Activated naive CD8-positive, alpha-beta T cell treated with anti-CD3 and anti-CD28 coated beads for 36 hours (primary cell): ENCODE data around the gene ARRDC1. TPM values are rescaled to one million over a fixed set of nuclear protein-coding genes. Genes with fewer than 3 reads are reported as not detected.
"Not testable (repeated sequence)": the region's sequence is repeated elsewhere in the genome, so short reads cannot be mapped to it uniquely, and the experiment has no call there.

ENCODE experiments used
- DNase-seq: peaks from one replicate; pipeline ENCODE4 v3.0.0; 2021
- H3K27ac Mint-ChIP-seq: one replicate; pipeline ENCODE4 v1.8.0; 2022; ENCODE audit warnings: mild to moderate bottlenecking, moderate library complexity, mixed read lengths
- H3K27me3 Mint-ChIP-seq: one replicate; pipeline ENCODE4 v1.8.0; 2022; ENCODE audit warnings: mild to moderate bottlenecking, mixed read lengths
- H3K36me3 Mint-ChIP-seq: one replicate; pipeline ENCODE4 v1.8.0; 2021; ENCODE audit warnings: mild to moderate bottlenecking, mixed read lengths
- H3K4me1 Mint-ChIP-seq: one replicate; pipeline ENCODE4 v1.8.0; 2021; ENCODE audit warnings: mixed read lengths
- H3K4me3 Mint-ChIP-seq: one replicate; pipeline ENCODE4 v1.8.0; 2022; ENCODE audit warnings: mild to moderate bottlenecking, moderate library complexity, mixed read lengths
- H3K9me3 Mint-ChIP-seq: one replicate; pipeline ENCODE4 v1.8.0; 2022; ENCODE audit warnings: mixed read lengths
- total RNA-seq, 2 experiments: library from RNA; stranded (reverse); gene quantifications; one replicate each; pipeline ENCODE4 v1.2.3, GENCODE V29; 2021

The ARRDC1 gene
- total RNA-seq, 2 experiments from 2014 or later, result 28.6 to 29.3 TPM

- Mint-ChIP-seq H3K36me3 (peaks cover 14% of the 10 kb centered on the region), H3K27me3 (no peaks in the 10 kb centered on the region), H3K4me3 (no peak overlapping the region), H3K4me1 (peaks cover 25% of the 10 kb centered on the region), H3K9me3 (no peaks in the 10 kb centered on the region), H3K27ac (no peak overlapping the region)
- no peak for DNase-seq
These were observed 9.3 kb downstream of the ARRDC1 start for GRCh38 chr9:137614631-137615386.

- no peak overlapping the region for H3K4me3 Mint-ChIP-seq
- DNase-seq, result no peak
- peaks cover 30% of the 10 kb centered on the region for H3K4me1 Mint-ChIP-seq
- peaks cover 17% of the 10 kb centered on the region for H3K36me3 Mint-ChIP-seq
- no peak overlapping the region for H3K27ac Mint-ChIP-seq
- H3K9me3 Mint-ChIP-seq, result no peaks in the 10 kb centered on the region
- H3K27me3 Mint-ChIP-seq, result no peaks in the 10 kb centered on the region
These were observed 9.9 kb downstream of the ARRDC1 start for GRCh38 chr9:137615387-137615871.

DNA sequence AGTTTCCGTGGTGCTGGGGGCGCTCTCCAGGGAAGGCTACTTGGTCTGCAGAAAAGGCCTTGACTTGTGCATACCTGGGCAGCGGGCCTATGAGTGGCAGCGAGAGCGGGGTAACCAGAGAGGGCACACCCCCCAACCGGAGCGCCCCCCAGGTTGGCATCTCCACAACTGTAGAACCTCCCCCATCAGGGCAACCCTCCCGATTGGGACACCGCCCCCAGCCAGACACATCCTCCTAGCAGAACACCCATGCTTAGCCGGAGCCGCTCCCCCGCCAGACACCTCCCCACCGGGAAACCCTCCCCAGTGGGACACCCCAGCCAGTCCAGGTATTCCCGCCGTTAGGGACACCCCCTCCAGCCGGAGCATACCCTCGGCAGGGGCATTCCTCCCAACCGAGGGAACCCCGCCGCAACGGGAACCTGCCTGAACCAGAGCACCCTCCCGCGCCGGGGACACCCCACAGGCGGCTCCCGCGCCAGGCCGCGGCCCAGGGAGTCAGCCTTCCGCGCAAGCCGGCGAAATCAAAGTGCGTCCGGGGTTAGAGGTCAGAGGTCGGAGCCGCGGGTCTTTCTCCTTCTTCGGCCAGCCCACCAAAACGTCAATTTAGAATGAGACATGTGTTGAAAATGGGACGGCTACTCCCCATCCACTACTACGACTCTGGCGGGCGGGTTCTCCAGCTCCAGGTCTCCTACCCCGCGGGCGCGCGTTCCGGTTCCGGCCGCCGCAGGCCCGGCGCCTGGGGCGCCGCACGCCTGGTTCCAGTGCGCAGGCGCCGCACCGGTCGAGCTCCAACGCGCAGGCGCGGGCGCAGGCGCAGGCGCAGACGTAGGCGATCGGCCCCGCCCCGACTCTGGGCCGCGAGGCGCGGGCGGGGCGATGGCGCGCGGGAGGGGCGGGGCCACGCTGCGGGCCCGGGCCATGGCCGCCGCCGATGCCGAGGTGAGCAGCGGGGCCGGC lies 12.9 kb downstream of the ARRDC1 start, which contains the start of gene EHMT1:
EHMT1 (plus strand) TSS at position 901 of the 963 bp plus-strand sequence; CDS start at position 925, 24 bp downstream.
- Mint-ChIP-seq H3K4me3 (peak within 1 kb of the TSS; percentile 91), H3K27ac (peak within 1 kb of the TSS; percentile 92), H3K9me3 (no peaks in the 10 kb centered on the region), H3K4me1 (peaks cover 33% of the 10 kb centered on the region), H3K36me3 (peaks cover 20% of the 10 kb centered on the region), H3K27me3 (no peaks in the 10 kb centered on the region)
- DNase-seq, result peak; percentile 94

- H3K9me3 Mint-ChIP-seq, result no peaks in the 10 kb centered on the region
- peak overlapping the region; percentile 88 for H3K4me3 Mint-ChIP-seq
- H3K27ac Mint-ChIP-seq, result peak overlapping the region; percentile 80
- peak; percentile 34 for DNase-seq
- no peaks in the 10 kb centered on the region for H3K27me3 Mint-ChIP-seq
- peaks cover 33% of the 10 kb centered on the region for H3K4me1 Mint-ChIP-seq
- peaks cover 30% of the 10 kb centered on the region for H3K36me3 Mint-ChIP-seq
These were observed 14.0 kb downstream of the ARRDC1 start for GRCh38 chr9:137619240-137620047.

GRCh38 chr9:137620048-137620405 lies 14.5 kb downstream of the ARRDC1 start:
- H3K4me1 Mint-ChIP-seq, result peaks cover 33% of the 10 kb centered on the region
- H3K9me3 Mint-ChIP-seq, result no peaks in the 10 kb centered on the region
- H3K36me3 Mint-ChIP-seq, result peaks cover 28% of the 10 kb centered on the region

DNA sequence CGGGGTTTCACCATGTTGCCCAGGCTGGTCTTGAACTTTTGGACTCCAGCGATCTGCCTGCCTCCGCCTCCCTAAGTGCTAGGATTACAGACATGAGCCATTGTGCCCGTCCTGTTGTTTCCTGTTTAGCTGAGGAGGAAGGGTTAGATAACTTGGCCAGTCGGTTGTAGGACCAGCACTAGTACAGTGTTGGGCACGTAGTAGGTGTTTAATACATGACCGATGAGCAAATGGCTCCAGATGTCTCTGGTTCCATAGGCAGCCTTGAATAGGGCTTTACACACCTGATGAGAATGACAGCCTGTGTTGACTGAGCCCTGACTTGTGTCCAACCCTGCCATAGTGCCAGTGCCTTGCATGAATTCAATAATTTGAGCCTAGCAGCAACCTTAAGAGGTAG lies 15.1 kb downstream of the ARRDC1 start:
- H3K4me3 Mint-ChIP-seq, result peak overlapping the region; percentile 33
- DNase-seq, result no peak
- H3K9me3 Mint-ChIP-seq, result no peaks in the 10 kb centered on the region
- H3K36me3 Mint-ChIP-seq, result peaks cover 32% of the 10 kb centered on the region
- H3K4me1 Mint-ChIP-seq, result peaks cover 37% of the 10 kb centered on the region
- H3K27me3 Mint-ChIP-seq, result no peaks in the 10 kb centered on the region
- no peak overlapping the region for H3K27ac Mint-ChIP-seq

More at GRCh38 chr9:137620048-137620405, 14.5 kb downstream of the ARRDC1 start:
- no peak for DNase-seq
- peak overlapping the region; percentile 88 for H3K4me3 Mint-ChIP-seq
- peak overlapping the region; percentile 80 for H3K27ac Mint-ChIP-seq
- no peaks in the 10 kb centered on the region for H3K27me3 Mint-ChIP-seq

DNA sequence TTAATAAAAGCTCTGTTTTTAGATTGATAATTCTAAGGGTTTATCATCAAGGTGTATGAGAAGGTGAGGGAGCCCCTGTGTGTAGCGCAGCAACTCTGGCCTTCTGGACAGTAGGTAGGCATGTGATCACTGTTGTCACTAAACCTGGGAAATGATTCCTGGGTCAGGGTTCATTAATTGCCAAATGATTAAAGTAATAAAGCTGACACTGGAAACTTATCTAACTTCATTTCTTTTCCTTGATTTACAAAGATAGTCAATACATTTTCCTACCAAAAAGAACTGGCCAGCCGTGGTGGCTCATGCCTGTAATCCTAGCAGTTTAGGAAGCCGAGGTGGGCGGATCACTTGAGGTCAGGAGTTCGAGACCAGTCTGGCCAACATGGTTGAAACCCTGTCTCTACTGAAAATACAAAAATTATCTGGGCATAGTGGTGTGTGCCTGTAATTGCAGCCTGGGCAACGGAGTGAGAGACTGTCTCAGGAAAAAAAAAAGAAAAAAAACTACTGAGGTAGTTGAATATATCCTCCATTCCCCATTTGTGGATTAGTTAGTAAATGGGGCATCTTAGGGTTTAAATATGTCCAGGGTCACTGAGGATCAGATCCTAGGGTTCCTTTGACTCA lies 15.8 kb downstream of the ARRDC1 start:
- Mint-ChIP-seq H3K27ac (no peak overlapping the region), H3K36me3 (peaks cover 32% of the 10 kb centered on the region), H3K27me3 (no peaks in the 10 kb centered on the region), H3K4me1 (peaks cover 38% of the 10 kb centered on the region), H3K9me3 (no peaks in the 10 kb centered on the region), H3K4me3 (peak overlapping the region; percentile 33)
- DNase-seq, result no peak

- H3K36me3 Mint-ChIP-seq, result peaks cover 32% of the 10 kb centered on the region
- H3K27ac Mint-ChIP-seq, H3K9me3 Mint-ChIP-seq, H3K27me3 Mint-ChIP-seq, DNase-seq: not testable (repeated sequence)
- H3K4me3 Mint-ChIP-seq, result peak overlapping the region; percentile 33
- H3K4me1 Mint-ChIP-seq, result peaks cover 36% of the 10 kb centered on the region
These were observed 16.7 kb downstream of the ARRDC1 start for GRCh38 chr9:137622211-137622610.

DNA sequence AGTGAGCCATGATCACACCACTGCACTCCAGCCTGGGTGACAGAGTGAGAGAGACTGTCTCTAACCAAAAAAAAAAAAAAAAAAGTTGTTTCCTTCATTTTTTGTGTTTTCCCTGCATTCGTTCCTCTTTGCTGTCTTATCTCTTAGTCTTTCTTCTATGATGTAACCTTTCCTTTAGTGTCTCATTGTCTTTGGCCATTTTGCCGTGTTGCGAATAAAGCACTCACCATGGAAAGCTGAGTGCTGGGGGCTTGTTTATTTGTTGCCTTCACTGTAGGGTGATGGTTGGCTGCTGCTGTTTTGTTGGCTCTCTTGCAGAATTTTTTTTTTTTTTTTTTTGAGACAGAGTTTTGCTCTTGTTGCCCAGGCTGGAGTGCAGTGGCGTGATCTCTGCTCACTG lies 21.0 kb downstream of the ARRDC1 start:
- peaks cover 39% of the 10 kb centered on the region for H3K4me1 Mint-ChIP-seq
- no peak overlapping the region for H3K4me3 Mint-ChIP-seq
- DNase-seq, result no peak
- H3K27ac Mint-ChIP-seq, result no peak overlapping the region
- H3K9me3 Mint-ChIP-seq, result no peaks in the 10 kb centered on the region
- no peaks in the 10 kb centered on the region for H3K27me3 Mint-ChIP-seq
- H3K36me3 Mint-ChIP-seq, result peaks cover 29% of the 10 kb centered on the region

GRCh38 chr9:137627406-137627805 lies 21.9 kb downstream of the ARRDC1 start:
- H3K27me3 Mint-ChIP-seq, H3K4me3 Mint-ChIP-seq, H3K27ac Mint-ChIP-seq, H3K9me3 Mint-ChIP-seq, DNase-seq: not testable (repeated sequence)
- Mint-ChIP-seq H3K36me3 (peaks cover 29% of the 10 kb centered on the region), H3K4me1 (peaks cover 42% of the 10 kb centered on the region)

GRCh38 chr9:137630126-137630525 lies 24.6 kb downstream of the ARRDC1 start:
- Mint-ChIP-seq H3K4me3 (peak overlapping the region; percentile 35), H3K27me3 (no peaks in the 10 kb centered on the region), H3K36me3 (peaks cover 23% of the 10 kb centered on the region), H3K9me3 (no peaks in the 10 kb centered on the region), H3K4me1 (peaks cover 50% of the 10 kb centered on the region), H3K27ac (peak overlapping the region; percentile 35)
- DNase-seq, result no peak

DNA sequence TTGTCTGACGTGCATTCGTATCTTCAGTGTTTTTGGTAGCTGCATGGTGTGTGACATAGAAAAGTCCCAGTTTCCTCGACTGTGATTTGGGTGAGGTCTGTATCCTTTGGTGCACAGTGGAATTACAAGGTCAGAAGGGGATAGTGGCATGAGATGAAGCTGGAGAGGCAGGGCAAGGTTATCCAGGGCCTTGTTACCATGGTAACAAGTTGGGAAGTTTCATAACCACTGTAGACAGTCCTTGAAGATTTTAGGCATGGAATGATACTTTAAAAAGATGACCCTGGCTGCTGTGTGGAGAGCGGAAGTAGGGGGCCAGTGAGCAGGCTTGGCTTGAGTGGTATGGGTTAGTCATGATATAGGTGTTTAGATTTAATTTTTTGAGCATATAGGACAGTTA lies 25.2 kb downstream of the ARRDC1 start:
- no peak for DNase-seq
- peaks cover 46% of the 10 kb centered on the region for H3K4me1 Mint-ChIP-seq
- no peak overlapping the region for H3K27ac Mint-ChIP-seq
- H3K9me3 Mint-ChIP-seq, result no peaks in the 10 kb centered on the region
- H3K4me3 Mint-ChIP-seq, result peak overlapping the region; percentile 19
- peaks cover 20% of the 10 kb centered on the region for H3K36me3 Mint-ChIP-seq
- no peaks in the 10 kb centered on the region for H3K27me3 Mint-ChIP-seq

DNA sequence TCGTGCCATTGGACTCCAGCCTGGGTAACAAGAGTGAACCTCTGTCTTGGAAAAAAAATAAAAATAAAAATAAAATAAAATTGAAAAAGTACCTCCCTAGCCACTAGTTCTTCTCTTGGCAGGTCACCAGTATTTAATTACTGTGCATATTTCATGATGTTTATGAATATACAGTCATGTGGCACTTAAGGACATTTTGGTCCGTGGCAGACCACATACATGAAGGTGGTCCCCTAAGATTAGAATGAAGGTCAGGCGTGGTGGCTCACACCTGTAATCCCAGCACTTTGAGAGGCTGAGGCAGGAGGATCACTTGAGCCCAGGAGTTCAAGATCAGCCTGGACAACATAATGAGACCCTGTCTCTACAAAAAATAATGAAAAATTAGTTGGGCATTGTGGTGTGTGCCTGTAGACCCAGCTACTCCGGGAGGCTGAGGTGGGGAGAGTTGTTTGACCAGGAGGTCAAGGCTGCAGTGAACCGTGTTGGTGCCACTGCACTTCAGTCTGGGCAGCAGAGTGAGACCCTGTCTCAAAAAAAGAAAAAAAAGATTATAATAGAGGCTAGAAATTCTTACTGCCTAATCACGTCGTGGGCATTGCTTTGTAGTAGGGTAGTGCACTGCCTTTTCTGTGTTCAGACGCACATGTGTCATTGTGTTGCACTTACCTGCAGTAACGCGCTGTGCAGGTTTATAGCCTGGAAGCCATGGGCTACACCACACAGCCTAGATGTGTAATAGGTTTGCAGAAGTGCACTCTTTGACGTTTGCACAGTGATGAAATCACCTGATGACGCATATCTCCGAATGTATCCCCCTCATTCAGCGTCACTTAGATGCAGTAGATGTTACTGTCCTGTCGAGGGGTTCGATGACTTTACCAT lies 26.1 kb downstream of the ARRDC1 start:
- Mint-ChIP-seq H3K27me3 (no peaks in the 10 kb centered on the region), H3K27ac (no peak overlapping the region), H3K4me1 (peaks cover 51% of the 10 kb centered on the region), H3K9me3 (no peaks in the 10 kb centered on the region), H3K36me3 (peaks cover 25% of the 10 kb centered on the region), H3K4me3 (no peak overlapping the region)
- no peak for DNase-seq
